ENCODE measurements around the gene SLC38A5.
A peak's percentile ranks its signal among the peaks of the same experiment; 100 is the strongest.
"Not testable (repeated sequence)": the region's sequence is repeated elsewhere in the genome, so short reads cannot be mapped to it uniquely, and the experiment has no call there.

Gene SLC38A5

DNA sequence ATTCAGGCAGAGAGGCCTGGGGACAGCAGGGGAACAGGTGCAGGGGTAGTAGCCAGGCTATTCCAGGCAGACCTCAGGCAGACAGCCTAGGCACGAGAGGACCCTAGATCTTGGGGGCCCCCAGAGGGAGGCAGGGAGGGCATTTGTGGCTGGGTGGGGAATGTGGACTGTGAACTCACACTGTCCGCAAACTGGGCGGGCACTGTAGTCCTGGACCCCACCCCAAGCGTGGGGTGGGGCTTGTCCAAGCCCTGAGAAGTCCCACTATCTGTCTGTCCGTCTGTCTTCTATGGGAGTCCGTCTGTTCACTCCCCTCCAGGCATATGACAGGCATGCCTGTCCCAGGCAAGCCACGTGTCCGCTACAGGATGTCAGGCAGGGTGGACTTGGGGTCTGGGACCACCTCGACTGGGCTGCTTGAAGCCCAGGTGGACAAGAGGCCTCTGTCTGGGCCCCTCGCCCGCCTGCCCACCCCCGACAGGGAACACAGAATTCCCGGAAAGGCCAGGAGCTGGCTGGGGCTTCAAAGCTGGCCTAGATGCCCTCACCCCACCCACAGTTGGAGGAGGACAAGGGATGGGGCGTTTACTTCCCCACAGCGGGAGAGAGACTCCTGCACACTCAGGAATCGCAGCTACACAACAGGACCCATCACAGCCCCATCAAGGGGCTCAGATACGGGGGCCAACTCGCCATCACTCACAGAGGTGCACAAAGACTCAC lies at the start of gene SLC38A5:
TSS of gene SLC38A5 (minus strand) at position 151 of the 723 bp plus-strand sequence. CDS start 2,336 bp downstream, outside the sequence.
- no peak for DNase-seq (ENCODE audit: low spot score)

DNA sequence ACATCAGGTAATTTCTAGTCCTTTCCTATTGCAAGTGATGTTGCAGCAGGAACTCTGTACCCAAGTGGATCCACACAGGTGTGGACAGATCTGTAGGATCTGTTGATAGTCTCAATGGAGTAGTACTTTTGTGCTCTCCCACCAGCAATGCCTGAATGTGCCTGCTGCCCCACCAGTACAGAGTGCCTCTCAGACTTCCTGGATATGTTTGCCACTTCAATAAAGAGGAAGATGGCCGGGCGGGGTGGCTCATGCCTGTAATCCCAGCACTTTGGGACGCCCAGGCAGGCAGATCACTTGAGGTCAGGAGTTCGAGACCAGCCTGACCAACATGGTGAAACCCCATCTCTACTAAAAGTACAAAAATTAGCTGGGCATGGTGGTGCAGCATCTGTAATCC lies 49.4 kb upstream of the SLC38A5 start:
- DNase-seq (ENCODE audit: low spot score): not testable (repeated sequence)

DNA sequence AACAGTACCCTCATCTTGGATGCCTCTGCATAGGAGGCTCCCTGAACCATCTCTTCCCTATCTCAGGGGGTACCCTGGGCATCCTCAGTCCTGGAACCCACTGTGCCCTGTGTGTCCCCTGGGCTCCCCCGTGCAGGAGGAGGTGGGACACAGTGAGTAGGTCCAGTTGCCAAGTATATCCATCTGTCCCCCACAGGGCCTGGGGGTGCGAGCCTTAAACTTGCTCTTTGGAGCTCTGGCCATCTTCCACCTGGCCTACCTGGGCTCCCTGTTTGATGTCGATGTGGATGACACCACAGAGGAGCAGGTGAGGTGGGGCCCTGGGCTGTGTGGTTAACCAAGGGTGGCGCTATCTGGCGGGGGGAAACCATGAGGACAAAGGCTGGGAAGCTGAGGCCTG lies 46.9 kb upstream of the SLC38A5 start:
- DNase-seq (ENCODE audit: low spot score): no peak

- no peak for DNase-seq (ENCODE audit: low spot score)
These were observed 46.2 kb upstream of the SLC38A5 start for GRCh38 chrX:48516285-48516684.

- no peak for DNase-seq (ENCODE audit: low spot score)
These were observed 45.8 kb upstream of the SLC38A5 start for GRCh38 chrX:48515842-48516241.

DNA sequence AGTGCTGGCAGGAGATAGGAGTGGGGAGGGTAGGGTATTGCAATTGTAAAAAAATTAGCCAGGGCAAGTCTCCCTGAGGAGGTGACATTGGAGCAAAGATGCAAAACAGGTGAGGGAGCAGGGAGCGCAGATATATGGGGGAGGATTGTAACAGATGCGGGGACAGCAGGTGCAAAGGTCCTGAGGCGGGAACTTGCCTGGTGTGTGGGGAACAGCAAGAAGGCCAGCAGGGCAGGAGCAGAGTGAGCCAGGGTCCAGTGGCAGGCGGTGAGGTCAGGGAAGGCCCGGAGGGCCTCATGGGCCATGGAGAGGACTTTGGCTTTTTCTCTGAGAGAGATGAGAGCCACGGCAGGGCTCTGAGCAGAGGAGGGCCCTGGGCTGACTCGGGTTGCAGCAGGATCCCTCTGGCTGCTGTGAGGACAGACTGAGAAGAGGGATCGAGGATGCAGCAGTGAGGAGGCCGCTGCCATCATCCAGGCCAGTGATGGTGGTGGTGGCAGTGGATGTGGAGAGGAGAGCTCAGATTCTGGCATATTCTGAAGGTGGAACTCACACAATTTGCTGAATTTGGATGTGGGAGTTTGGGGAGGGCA lies 44.9 kb upstream of the SLC38A5 start:
- DNase-seq (ENCODE audit: low spot score): no peak

GRCh38 chrX:48514126-48514806 lies 44.2 kb upstream of the SLC38A5 start:
- no peak for DNase-seq (ENCODE audit: low spot score)

DNA sequence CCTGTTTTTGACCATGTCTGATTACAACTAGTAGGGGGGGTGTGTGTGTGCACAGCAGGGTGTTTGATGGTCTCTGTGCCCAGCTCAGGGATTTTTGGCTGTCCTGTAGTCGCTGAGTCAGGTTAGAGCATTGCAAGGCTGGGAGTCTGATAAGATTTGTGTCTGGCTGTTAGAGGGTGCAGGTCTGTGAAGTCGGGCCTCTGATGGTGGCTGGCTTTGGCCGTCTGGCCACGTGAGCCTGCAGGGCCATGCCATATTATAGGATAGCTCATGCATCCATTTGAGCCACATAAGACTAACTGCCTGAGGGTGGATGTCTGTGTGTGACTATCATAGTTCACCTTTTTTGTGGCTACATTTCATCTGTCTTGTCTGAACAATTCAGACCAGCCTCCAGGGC lies 43.6 kb upstream of the SLC38A5 start:
- no peak for DNase-seq (ENCODE audit: low spot score)

- no peak for DNase-seq (ENCODE audit: low spot score)
These were observed 42.4 kb upstream of the SLC38A5 start for GRCh38 chrX:48512371-48512935.

GRCh38 chrX:48511560-48511959 lies 41.5 kb upstream of the SLC38A5 start:
- DNase-seq (ENCODE audit: low spot score): no peak

DNA sequence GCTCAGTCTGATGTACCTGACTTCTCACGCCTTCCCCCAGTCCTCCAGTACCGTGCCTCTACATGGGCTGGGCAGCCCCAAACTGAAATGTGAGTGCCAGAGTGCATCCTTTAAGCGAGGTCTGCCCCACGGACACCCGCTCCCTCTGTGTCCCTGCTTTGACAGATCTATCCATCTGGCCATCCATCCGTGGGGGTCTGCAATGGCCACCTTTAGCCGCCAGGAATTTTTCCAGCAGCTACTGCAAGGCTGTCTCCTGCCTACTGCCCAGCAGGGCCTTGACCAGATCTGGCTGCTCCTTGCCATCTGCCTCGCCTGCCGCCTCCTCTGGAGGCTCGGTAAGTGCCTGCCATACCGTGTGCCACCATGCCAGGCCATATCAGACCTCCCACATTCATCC lies 39.6 kb upstream of the SLC38A5 start:
- DNase-seq (ENCODE audit: low spot score): no peak

- DNase-seq (ENCODE audit: low spot score): no peak
These were observed 39.2 kb upstream of the SLC38A5 start for GRCh38 chrX:48509245-48509590.

- peak; percentile 28 for DNase-seq (ENCODE audit: low spot score)
These were observed 38.6 kb upstream of the SLC38A5 start, which contains the start of gene PORCN for GRCh38 chrX:48508400-48509244. TSS of gene PORCN (plus strand) at chrX:48508992. CDS start at chrX:48509821, 829 bp downstream.

GRCh38 chrX:48507246-48507645 lies 37.2 kb upstream of the SLC38A5 start:
- DNase-seq (ENCODE audit: low spot score): no peak

- DNase-seq (ENCODE audit: low spot score): no peak
These were observed 35.4 kb upstream of the SLC38A5 start for GRCh38 chrX:48505481-48505880.

DNA sequence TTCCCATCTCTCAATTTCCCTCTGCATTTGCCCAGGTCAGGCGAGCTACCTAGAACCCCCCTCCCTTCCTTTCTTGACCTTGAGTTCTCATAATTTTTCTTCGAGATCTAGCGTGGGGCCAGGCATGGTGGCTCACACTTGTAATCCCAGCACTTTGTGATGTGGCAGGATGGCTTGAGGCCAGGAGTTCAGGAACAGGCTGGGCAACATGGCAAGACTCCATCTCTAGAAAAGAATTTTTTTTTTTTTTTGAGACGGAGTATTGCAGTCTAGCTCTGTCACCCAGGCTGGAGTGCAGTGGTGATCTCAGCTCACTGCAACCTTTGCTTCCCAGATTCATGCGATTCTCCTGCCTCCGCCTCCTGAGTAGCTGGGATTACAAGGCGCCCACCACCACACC lies 34.2 kb upstream of the SLC38A5 start:
- no peak for DNase-seq (ENCODE audit: low spot score)

DNA sequence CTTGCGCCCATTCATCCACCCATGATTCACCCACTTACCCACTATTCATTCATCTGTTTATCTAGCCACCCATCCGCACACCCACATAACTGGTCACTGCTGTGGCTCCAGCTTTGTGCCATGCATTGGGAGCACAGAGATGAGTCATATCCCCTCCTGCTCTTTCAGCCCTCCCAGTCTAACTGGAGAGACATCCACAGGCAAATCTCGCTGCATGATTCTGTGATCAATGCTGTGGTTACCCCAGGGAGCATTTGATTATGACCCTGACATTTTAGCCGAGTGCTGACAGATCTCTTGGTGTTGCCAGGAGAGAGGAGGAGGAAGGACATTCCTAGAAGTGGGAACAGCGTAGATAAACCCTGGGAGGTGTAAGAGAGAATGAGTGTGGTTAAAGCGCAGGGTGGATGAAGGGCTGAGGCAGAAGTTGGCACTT lies 28.3 kb upstream of the SLC38A5 start:
- peak; percentile 69 for DNase-seq (ENCODE audit: low spot score)

DNA sequence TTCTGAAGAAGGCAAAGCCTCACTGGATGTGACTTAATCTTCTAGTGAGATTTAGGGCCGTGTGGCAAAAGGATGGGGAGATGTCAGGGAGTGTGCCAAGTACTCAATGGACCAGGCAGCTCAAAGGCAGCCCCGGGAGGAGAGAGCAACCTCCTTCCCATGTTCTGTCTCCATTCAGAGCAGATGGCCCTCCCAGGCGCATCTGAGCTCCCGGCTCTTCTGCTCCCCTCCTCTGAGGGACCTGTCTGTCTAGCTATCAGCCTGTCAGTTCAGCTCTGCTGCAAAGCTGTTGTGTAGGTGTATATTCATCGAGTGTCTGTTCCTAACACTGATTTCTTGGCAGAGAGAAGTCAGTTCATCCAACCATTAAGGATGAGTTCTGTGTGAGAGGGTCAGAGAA lies 27.8 kb upstream of the SLC38A5 start:
- DNase-seq (ENCODE audit: low spot score): no peak

DNA sequence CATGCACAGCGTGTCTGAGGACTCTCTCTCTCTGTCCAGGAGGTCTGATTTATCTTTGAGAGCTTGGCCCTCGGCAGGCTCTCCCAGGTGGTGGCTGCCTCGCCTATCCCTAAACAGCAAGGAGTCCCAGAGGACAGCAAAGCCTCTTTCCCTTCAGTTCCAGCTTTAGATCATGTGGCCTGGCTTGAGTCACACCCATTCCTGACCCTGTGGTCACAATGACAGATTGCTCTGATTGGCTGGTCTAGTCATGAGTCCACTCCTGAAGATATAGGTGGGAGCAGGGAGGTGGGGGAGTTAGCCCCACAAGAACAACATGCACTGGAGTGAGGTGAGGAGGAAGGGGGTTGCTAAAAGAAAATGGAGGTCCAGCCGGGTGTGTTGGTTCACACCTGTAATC lies 26.6 kb upstream of the SLC38A5 start:
- DNase-seq (ENCODE audit: low spot score): no peak

GRCh38 chrX:48493890-48494364 lies 23.9 kb upstream of the SLC38A5 start:
- DNase-seq (ENCODE audit: low spot score): no peak

GRCh38 chrX:48492293-48492910 lies 22.3 kb upstream of the SLC38A5 start:
- no peak for DNase-seq (ENCODE audit: low spot score)
